ENCODE data around the gene HOMER3. TPM values are rescaled to one million over a fixed set of nuclear protein-coding genes. Genes with fewer than 3 reads are reported as not detected.

The HOMER3 gene
- total RNA-seq, 4 donors from 2014 or later = 10.7 to 29.5 (median 18.6) TPM

- no peak for TF ChIP-seq POLR2A (IDR thresholded peaks at IDR 0.05)
- TF ChIP-seq CTCF (IDR thresholded peaks at IDR 0.05) = no peak
- Histone ChIP-seq H3K27ac (no peak overlapping the region), H3K36me3 (peaks cover 8 to 65% (median 14%) of the 10 kb centered on the region in 3 donors), H3K9me3 (no peaks in the 10 kb centered on the region), H3K27me3 (peaks cover 3 to 26% (median 7%) of the 10 kb centered on the region in 4 donors), H3K4me3 (no peak overlapping the region), H3K4me1 (peaks cover 7 to 19% (median 18%) of the 10 kb centered on the region in 3 donors)
- no peak for DNase-seq
- WGBS, 2 donors = 86 to 96% methylated on average over 4 of the region's 20 CpGs
- intact Hi-C loops (cut with DNase I) = no loop called here
Measured at GRCh38 chr19:18899624-18900560, 41.1 kb downstream of the HOMER3 start.

- no peak for DNase-seq
- 80 to 88% methylated on average over 3 to 4 of the region's 18 CpGs for WGBS, 2 donors
Measured at GRCh38 chr19:18898607-18899408, 42.2 kb downstream of the HOMER3 start.

GRCh38 chr19:18898081-18898606, 42.9 kb downstream of the HOMER3 start:
- Histone ChIP-seq H3K36me3 (peaks cover 8 to 47% (median 14%) of the 10 kb centered on the region in 3 donors), H3K4me3 (no peak overlapping the region), H3K9me3 (no peaks in the 10 kb centered on the region), H3K27ac (no peak overlapping the region), H3K27me3 (peaks cover 7 to 44% (median 14%) of the 10 kb centered on the region in 4 donors), H3K4me1 (peaks cover 10 to 32% (median 21%) of the 10 kb centered on the region in 3 donors)
- no peak for TF ChIP-seq POLR2A (IDR thresholded peaks at IDR 0.05)
- TF ChIP-seq CTCF (IDR thresholded peaks at IDR 0.05) = no peak
- 100% methylated on average over 1 of the region's 18 CpGs; no CpG with 5 or more reads in 1 of the 2 donors for WGBS, 2 donors
- intact Hi-C loops (cut with DNase I) = no loop called here
- DNase-seq = no peak

More at GRCh38 chr19:18898607-18899408, 42.2 kb downstream of the HOMER3 start:
- TF ChIP-seq POLR2A (IDR thresholded peaks at IDR 0.05) (no peak), CTCF (IDR thresholded peaks at IDR 0.05) (no peak)
- Histone ChIP-seq H3K36me3 (peaks cover 8 to 54% (median 14%) of the 10 kb centered on the region in 3 donors), H3K4me3 (no peak overlapping the region), H3K4me1 (peaks cover 10 to 29% (median 21%) of the 10 kb centered on the region in 3 donors), H3K27me3 (peaks cover 7 to 37% (median 13%) of the 10 kb centered on the region in 4 donors), H3K27ac (no peak overlapping the region), H3K9me3 (no peaks in the 10 kb centered on the region)
- intact Hi-C loops (cut with DNase I) = no loop called here

- no peak overlapping the region for H3K4me3 ChIP-seq
- no peaks in the 10 kb centered on the region for H3K9me3 ChIP-seq
- H3K27ac ChIP-seq = no peak overlapping the region
- H3K4me1 ChIP-seq = peaks cover 10 to 32% (median 21%) of the 10 kb centered on the region in 3 donors
- no peak for DNase-seq
- peaks cover 7 to 52% (median 14%) of the 10 kb centered on the region in 4 donors for H3K27me3 ChIP-seq
- H3K36me3 ChIP-seq = peaks cover 8 to 42% (median 14%) of the 10 kb centered on the region in 3 donors
- intact Hi-C loops (cut with DNase I) = no loop called here
- TF ChIP-seq POLR2A (IDR thresholded peaks at IDR 0.05) (no peak), CTCF (IDR thresholded peaks at IDR 0.05) (no peak)
- WGBS, 2 donors = 76 to 87% methylated on average over 18 to 19 of the region's 25 CpGs
Measured at GRCh38 chr19:18897094-18898029, 43.7 kb downstream of the HOMER3 start.

Data from esophagus squamous epithelium (tissue), 5 donors.